ENCODE data around the gene MAT2A. TPM values are rescaled to one million over a fixed set of nuclear protein-coding genes. Genes with fewer than 3 reads are reported as not detected.

The MAT2A gene
- total and polyA plus RNA-seq, 2 experiments from 2014 or later = 225 to 405 TPM

DNA sequence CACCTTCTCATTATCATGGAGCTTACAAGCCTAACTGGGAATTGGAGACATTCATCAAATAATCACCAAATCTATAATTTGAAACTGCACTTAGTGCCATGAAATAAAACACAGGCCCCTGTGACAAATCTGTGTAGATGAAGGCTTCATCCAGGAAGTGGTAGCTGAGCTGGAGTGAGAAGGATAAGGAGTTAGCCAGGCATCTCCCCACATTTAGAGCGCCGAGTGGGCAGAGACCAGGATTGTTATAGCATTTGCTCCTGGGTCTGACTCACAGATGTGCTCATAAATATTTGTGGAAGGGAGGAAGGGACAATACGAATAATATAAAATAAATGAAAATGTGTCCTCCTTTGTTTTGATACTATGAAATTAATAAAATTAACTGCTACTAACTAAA, 2.5 kb upstream of the MAT2A start:
- Histone ChIP-seq H3K36me3 (peaks cover 10% of the 10 kb centered on the region), H3K27me3 (no peaks in the 10 kb centered on the region), H3K4me1 (ENCODE audit: low read depth) (peaks cover 29% of the 10 kb centered on the region), H3K9me3 (ENCODE audit: low read depth) (no peaks in the 10 kb centered on the region), H3K4me3 (no peak overlapping the region), H3K27ac (peak overlapping the region; percentile 100)
- DNase-seq (ENCODE audit: low read depth in 1 of 2, low spot score in 1 of 2) = peak in 1 of 2 donors; percentile 72
- TF ChIP-seq, protein P1, sequence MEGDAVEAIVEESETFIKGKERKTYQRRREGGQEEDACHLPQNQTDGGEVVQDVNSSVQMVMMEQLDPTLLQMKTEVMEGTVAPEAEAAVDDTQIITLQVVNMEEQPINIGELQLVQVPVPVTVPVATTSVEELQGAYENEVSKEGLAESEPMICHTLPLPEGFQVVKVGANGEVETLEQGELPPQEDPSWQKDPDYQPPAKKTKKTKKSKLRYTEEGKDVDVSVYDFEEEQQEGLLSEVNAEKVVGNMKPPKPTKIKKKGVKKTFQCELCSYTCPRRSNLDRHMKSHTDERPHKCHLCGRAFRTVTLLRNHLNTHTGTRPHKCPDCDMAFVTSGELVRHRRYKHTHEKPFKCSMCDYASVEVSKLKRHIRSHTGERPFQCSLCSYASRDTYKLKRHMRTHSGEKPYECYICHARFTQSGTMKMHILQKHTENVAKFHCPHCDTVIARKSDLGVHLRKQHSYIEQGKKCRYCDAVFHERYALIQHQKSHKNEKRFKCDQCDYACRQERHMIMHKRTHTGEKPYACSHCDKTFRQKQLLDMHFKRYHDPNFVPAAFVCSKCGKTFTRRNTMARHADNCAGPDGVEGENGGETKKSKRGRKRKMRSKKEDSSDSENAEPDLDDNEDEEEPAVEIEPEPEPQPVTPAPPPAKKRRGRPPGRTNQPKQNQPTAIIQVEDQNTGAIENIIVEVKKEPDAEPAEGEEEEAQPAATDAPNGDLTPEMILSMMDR (IDR thresholded peaks at IDR 0.05; ENCODE audit: low read depth, low read length) = no peak

- DNase-seq (ENCODE audit: low read depth in 1 of 2, low spot score in 1 of 2) = peak; percentile 48 to 74
- peaks cover 23% of the 10 kb centered on the region for H3K36me3 ChIP-seq
- H3K27me3 ChIP-seq = no peaks in the 10 kb centered on the region
- TF ChIP-seq, protein P1 (IDR thresholded peaks at IDR 0.05; ENCODE audit: low read depth, low read length) = no peak
- peaks cover 29% of the 10 kb centered on the region for H3K4me1 ChIP-seq (ENCODE audit: low read depth)
- peak overlapping the region; percentile 98 for H3K4me3 ChIP-seq
- H3K9me3 ChIP-seq (ENCODE audit: low read depth) = no peaks in the 10 kb centered on the region
- H3K27ac ChIP-seq = peak overlapping the region; percentile 100
Observed at GRCh38 chr2:85537600-85538506, 1.1 kb upstream of the MAT2A start.

DNA sequence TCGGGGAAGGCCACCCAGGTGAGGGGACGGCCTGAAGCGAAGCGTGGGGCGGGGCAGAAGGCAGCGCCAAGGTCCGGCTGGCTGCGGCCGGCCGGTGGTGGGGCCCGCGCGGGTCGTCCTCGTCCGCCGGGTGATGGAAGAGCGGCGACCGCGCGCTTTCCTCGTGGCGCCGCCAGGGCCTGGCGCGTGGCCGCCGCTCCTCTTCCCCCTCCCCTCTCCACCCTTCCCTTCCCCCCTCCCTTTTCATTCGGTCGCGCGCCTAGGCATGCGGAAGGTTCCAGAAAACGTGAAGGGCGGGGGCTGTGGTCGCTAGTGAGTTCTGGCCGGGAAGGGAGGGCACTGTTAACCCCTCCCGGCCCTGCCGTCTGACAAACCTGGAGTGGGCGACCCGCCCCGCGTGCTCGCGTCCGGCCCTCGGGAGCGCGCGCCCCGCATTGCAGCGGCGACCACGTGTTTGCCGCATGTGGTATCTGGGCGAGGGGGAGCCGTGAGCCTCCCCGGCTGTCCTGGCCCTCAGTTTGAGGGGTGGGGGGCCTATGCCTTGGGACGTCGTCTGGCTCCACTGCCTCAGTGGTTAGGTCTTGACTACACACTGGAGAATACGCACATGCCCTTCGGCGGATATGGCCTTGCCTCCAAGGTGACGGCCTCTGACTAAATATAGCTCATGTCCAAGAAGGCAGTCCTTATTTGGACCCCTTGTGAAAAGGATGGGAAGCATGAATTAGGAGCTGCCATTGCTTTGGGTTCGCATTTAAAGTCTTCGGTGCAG, 579 bp downstream of the MAT2A start:
- Histone ChIP-seq H3K36me3 (peaks cover 37% of the 10 kb centered on the region), H3K9me3 (ENCODE audit: low read depth) (no peaks in the 10 kb centered on the region), H3K4me1 (ENCODE audit: low read depth) (peaks cover 29% of the 10 kb centered on the region), H3K4me3 (peak overlapping the region; percentile 98), H3K27ac (peak overlapping the region; percentile 100), H3K27me3 (no peaks in the 10 kb centered on the region)
- peak; percentile 76 to 79 for DNase-seq (ENCODE audit: low read depth in 1 of 2, low spot score in 1 of 2)
- TF ChIP-seq, protein P1 (IDR thresholded peaks at IDR 0.05; ENCODE audit: low read depth, low read length) = no peak

DNA sequence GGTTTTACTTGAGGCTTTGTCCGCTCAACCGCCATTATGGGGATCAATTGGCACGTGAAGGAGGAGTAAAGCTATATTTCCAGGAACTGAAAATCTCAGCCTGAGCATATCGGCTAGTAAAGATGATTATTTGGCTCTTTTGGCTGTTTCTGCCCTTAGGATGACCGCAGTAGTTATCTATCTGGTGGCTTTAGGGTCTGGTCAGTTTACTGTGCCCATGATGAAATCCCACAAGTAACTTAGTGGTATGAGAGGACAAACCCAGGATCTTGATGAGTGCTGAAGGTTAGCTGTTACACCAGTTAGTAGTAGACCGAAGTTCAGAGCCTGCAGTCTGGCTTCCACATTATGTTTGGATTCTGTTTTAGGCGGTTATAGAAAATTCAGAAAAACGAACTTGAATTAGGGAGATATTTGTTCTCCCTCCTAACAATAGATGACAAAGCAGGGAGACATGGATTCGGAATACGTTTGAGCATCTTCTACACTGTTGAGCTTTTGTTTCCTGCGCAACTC, 1.2 kb downstream of the MAT2A start:
- Histone ChIP-seq H3K27me3 (no peaks in the 10 kb centered on the region), H3K27ac (peak overlapping the region; percentile 100), H3K4me1 (ENCODE audit: low read depth) (peaks cover 25% of the 10 kb centered on the region), H3K36me3 (peaks cover 43% of the 10 kb centered on the region), H3K4me3 (peak overlapping the region; percentile 98), H3K9me3 (ENCODE audit: low read depth) (no peaks in the 10 kb centered on the region)
- TF ChIP-seq, protein P1 (IDR thresholded peaks at IDR 0.05; ENCODE audit: low read depth, low read length) = no peak
- DNase-seq (ENCODE audit: low read depth in 1 of 2, low spot score in 1 of 2) = peak in 1 of 2 donors; percentile 43

DNA sequence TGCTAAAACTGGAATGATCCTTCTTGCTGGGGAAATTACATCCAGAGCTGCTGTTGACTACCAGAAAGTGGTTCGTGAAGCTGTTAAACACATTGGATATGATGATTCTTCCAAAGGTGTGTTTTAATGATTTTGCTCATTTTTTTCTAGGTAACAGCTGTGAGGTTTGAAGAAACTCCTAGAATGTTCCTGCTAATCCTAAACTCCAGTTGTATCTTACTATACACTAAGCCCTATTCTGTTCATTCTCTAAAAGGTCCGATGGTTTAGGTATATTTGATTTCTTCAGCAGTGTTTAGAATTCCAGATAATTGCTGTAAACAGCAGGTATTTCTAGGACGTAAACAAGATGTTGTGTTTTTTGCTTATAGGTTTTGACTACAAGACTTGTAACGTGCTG, 2.3 kb downstream of the MAT2A start:
- TF ChIP-seq, protein P1 (IDR thresholded peaks at IDR 0.05; ENCODE audit: low read depth, low read length) = no peak
- peaks cover 25% of the 10 kb centered on the region for H3K4me1 ChIP-seq (ENCODE audit: low read depth)
- no peak for DNase-seq (ENCODE audit: low read depth in 1 of 2, low spot score in 1 of 2)
- peak overlapping the region; percentile 98 for H3K4me3 ChIP-seq
- no peaks in the 10 kb centered on the region for H3K9me3 ChIP-seq (ENCODE audit: low read depth)
- H3K27ac ChIP-seq = peak overlapping the region; percentile 100
- peaks cover 50% of the 10 kb centered on the region for H3K36me3 ChIP-seq
- no peaks in the 10 kb centered on the region for H3K27me3 ChIP-seq
